Neural cell (in vitro differentiated cells): ENCODE results near the gene CBFA2T3.

Experiments
- EP300 ChIP-seq: fragments of 450-650 bp; conservative IDR thresholded peaks from 2 replicates; pipeline ENCODE4 v1.6.1; 2014; ENCODE audit warnings: antibody characterized with exemption, mild to moderate bottlenecking, moderate library complexity; ENCODE audit not compliant: poor library complexity, severe bottlenecking
- TAF1 ChIP-seq: IDR thresholded peaks from 2 replicates; pipeline ENCODE4 v1.6.1; 2012; ENCODE audit warnings: low read depth
- TF ChIP-seq, protein P1 (sequence below): IDR thresholded peaks from 2 replicates; pipeline ENCODE4 v1.6.1; 2012; ENCODE audit warnings: borderline replicate concordance
- TF ChIP-seq, protein P2 (sequence below): fragments of 450-650 bp; IDR thresholded peaks from 2 replicates; pipeline ENCODE4 v1.5.1; 2014; ENCODE audit warnings: antibody characterized with exemption, mild to moderate bottlenecking, moderate library complexity; ENCODE audit not compliant: poor library complexity, severe bottlenecking

DNA sequence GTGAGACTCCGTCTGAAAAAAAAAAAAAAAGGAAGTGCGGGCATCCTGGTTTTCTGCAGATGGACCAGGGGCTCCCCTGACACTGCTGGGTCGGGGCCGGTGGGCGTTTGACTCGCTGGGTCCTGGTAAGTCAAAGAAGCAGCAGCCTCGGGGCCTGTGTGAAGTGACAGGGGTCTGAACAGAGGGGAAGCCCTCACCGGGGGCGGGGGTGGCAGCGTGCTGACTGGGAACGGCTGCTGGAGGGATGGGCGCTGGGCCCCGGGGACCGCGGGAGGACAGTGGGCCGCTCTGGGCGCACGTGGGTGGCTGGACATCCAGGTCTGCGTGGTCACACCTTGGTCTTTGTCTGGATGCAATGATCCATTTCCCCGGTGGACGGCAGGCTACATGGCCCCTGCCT lies 128.4 kb downstream of the CBFA2T3 start:
- TF ChIP-seq EP300 (no peak), TAF1 (no peak)
- TF ChIP-seq, protein P1, sequence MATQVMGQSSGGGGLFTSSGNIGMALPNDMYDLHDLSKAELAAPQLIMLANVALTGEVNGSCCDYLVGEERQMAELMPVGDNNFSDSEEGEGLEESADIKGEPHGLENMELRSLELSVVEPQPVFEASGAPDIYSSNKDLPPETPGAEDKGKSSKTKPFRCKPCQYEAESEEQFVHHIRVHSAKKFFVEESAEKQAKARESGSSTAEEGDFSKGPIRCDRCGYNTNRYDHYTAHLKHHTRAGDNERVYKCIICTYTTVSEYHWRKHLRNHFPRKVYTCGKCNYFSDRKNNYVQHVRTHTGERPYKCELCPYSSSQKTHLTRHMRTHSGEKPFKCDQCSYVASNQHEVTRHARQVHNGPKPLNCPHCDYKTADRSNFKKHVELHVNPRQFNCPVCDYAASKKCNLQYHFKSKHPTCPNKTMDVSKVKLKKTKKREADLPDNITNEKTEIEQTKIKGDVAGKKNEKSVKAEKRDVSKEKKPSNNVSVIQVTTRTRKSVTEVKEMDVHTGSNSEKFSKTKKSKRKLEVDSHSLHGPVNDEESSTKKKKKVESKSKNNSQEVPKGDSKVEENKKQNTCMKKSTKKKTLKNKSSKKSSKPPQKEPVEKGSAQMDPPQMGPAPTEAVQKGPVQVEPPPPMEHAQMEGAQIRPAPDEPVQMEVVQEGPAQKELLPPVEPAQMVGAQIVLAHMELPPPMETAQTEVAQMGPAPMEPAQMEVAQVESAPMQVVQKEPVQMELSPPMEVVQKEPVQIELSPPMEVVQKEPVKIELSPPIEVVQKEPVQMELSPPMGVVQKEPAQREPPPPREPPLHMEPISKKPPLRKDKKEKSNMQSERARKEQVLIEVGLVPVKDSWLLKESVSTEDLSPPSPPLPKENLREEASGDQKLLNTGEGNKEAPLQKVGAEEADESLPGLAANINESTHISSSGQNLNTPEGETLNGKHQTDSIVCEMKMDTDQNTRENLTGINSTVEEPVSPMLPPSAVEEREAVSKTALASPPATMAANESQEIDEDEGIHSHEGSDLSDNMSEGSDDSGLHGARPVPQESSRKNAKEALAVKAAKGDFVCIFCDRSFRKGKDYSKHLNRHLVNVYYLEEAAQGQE: no peak
- TF ChIP-seq, protein P2, sequence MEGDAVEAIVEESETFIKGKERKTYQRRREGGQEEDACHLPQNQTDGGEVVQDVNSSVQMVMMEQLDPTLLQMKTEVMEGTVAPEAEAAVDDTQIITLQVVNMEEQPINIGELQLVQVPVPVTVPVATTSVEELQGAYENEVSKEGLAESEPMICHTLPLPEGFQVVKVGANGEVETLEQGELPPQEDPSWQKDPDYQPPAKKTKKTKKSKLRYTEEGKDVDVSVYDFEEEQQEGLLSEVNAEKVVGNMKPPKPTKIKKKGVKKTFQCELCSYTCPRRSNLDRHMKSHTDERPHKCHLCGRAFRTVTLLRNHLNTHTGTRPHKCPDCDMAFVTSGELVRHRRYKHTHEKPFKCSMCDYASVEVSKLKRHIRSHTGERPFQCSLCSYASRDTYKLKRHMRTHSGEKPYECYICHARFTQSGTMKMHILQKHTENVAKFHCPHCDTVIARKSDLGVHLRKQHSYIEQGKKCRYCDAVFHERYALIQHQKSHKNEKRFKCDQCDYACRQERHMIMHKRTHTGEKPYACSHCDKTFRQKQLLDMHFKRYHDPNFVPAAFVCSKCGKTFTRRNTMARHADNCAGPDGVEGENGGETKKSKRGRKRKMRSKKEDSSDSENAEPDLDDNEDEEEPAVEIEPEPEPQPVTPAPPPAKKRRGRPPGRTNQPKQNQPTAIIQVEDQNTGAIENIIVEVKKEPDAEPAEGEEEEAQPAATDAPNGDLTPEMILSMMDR: no peak
